GM12874 (cell line): Measurements from ENCODE around the gene CELF2.

Experiments used
- TF ChIP-seq, protein P1 (sequence below): IDR thresholded peaks from 2 replicates; pipeline ENCODE4 v1.5.1; 2011; ENCODE audit warnings: low read depth, mild to moderate bottlenecking, control low read depth, low read length, moderate library complexity; ENCODE audit not compliant: insufficient read depth

CELF2 gene

GRCh38 chr10:11181978-11182377, 164.3 kb downstream of the CELF2 start:
- TF ChIP-seq, protein P1, sequence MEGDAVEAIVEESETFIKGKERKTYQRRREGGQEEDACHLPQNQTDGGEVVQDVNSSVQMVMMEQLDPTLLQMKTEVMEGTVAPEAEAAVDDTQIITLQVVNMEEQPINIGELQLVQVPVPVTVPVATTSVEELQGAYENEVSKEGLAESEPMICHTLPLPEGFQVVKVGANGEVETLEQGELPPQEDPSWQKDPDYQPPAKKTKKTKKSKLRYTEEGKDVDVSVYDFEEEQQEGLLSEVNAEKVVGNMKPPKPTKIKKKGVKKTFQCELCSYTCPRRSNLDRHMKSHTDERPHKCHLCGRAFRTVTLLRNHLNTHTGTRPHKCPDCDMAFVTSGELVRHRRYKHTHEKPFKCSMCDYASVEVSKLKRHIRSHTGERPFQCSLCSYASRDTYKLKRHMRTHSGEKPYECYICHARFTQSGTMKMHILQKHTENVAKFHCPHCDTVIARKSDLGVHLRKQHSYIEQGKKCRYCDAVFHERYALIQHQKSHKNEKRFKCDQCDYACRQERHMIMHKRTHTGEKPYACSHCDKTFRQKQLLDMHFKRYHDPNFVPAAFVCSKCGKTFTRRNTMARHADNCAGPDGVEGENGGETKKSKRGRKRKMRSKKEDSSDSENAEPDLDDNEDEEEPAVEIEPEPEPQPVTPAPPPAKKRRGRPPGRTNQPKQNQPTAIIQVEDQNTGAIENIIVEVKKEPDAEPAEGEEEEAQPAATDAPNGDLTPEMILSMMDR: no peak

DNA sequence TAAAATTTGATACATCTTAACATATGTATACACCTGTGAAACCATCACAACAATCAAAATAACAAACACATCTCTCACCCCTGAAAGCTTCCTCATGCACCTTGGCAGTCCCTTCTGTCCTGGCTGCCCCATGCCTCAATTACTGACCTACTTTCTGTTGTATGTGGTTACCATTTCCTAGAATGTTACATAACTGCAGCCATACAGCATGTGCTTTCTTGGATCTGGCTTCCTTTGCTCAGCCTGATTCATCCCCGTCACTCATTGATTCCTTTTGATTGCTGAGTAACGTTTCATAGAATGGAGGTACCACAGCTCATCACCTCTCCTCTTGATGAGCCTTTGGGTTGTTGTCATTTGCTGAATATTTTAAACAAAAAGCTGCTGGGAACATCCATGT, 165.3 kb downstream of the CELF2 start:
- TF ChIP-seq, protein P1: no peak

DNA sequence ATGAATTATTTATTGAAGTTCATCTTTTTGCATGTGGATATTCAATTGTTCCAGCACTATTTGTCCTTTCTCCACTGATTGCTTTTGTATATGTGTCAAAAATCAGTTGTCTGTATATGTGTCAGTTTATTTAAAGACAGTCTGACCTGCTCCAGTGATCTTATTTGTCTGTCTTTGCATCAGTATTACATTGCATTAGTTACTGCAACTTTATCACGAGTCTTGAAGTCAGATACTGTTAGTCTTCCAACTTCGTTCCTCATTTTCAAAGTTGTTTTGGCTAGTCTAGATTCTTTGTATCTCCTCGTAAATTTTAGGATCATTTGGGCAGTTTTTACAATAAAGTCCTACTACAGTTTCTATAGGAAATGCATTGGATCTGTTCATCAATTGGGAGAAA, 166.4 kb downstream of the CELF2 start:
- TF ChIP-seq, protein P1: no peak

GRCh38 chr10:11186374-11186773, 168.7 kb downstream of the CELF2 start:
- TF ChIP-seq, protein P1: no peak

- TF ChIP-seq, protein P1: no peak
These were observed 172.1 kb downstream of the CELF2 start for GRCh38 chr10:11189582-11190376.

DNA sequence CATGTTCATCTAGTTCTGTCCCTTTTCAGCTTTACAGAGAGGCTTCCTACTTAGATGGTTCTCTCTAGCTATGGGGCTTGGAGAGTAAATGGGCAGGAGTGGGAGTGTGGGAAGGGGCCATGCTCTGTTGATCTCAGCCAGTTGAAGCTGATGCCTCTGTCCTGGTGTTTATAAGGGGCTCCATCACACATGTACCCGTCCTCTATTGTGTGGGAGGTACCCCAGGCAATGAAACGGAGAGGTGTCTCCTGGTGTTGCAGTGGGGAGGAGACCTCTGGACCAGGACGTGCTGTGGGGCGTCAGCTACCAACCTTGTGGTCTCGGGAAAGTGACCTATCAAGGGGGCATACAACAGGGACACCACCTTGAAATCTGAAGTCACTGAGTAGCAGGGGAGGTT, 173.5 kb downstream of the CELF2 start:
- TF ChIP-seq, protein P1: no peak

DNA sequence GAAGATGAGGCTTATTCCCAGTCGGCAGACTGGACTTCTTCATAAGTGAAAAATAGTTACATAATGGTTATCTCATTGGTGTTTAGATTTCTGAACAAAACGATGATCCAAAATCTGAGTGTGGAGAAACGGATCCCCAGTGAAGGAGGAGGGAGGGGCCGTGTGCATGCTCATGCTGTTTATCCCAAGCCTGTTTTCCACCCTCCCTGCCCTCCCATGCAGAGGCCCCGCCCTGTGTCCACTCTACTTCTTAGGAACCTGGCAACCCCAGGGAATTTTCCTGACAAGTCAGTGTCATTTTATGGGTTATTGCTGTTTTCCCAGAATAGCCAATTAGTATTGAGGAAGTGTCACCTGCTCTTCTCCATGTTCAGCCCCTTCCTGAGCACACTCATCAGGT, 174.0 kb downstream of the CELF2 start:
- TF ChIP-seq, protein P1: no peak
